ENCODE measurements around the gene APOBEC3C. TPM values are rescaled to one million over a fixed set of nuclear protein-coding genes. Genes with fewer than 3 reads are reported as not detected.

The APOBEC3C gene
- total and polyA plus RNA-seq, 2 of the 4 experiments (the other 2 are of a cell fraction): 6.6 to 32.0 TPM

DNA sequence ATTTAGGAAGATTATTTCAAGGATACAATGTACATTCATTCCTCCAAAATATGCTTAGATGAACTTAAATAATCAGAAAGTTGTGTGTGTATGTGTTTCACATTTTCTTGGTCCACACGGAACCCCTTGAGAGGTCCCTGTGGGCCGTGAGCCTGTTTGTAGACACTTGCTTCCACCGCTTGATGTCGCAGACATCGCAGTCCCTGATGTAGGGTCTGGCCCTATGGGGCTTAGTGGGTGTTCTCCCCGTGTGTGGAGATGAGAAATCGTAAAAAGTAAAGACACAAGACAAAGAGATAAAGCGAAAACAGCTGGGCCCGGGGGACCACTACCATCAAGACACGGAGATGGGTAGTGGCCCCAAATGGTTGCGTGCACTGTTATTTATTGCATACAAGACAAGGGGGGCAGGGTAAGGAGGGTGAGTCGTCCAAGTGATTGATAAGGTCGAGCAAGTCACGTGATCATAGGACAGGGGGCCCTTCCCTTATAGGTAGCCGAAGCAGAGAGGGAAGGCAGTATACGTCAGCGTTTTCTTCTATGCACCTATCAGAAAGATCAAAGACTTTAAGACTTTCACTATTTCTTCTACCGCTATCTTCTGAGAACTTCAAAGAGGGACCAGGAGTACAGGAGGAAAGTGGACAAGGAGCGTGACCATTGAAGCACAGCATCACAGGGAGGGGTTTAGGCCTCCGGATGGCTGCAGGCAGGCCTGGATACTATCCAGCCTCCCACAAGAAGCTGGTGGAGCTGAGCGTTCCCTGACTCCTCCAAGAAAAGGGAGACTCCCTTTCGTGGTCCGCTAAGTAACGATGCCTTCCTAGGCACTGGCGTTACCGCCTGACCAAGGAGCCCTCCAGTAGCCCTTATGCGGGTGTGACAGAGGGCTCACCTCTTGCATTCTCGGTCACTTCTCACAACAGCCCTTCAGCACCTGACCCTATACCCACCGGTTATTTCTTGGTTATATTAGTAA lies 1.2 kb upstream of the APOBEC3C start:
- Histone ChIP-seq H2AK5ac (ENCODE audit: low read depth, low read length) (peak overlapping the region; percentile 39; the same call in 1 of the 2 replicates), H3K18ac (ENCODE audit: low read depth, low read length) (no peak overlapping the region), H3K4ac (ENCODE audit: low read depth, low read length) (no peak overlapping the region), H3K4me3 (ENCODE audit: insufficient read depth, low read depth, low read length) (no peak overlapping the region), H3K4me2 (ENCODE audit: low read depth, low read length) (no peak overlapping the region), H3K9me3 (ENCODE audit: control insufficient read depth, insufficient read depth, low read length) (no peaks in the 10 kb centered on the region), H3K27ac (ENCODE audit: insufficient read depth, low read length) (no peak overlapping the region), H3K9ac (ENCODE audit: low read depth, low read length) (no peak overlapping the region), H2AK9ac (replicated peaks; ENCODE audit: low read depth, low read length, poor library complexity) (no peak overlapping the region), H3K9me1 (ENCODE audit: insufficient read depth, low read length) (peaks cover 7% of the 10 kb centered on the region; the same call in 1 of the 2 replicates), H3K23ac (ENCODE audit: low read depth, low read length) (no peak overlapping the region), H4K8ac (ENCODE audit: low read depth in 2 of 2, low read length in 2 of 2) (no peak overlapping the region; a peak in 1 of 4 replicates), H3K56ac (ENCODE audit: extremely low read depth, insufficient read depth, low read length) (no peak overlapping the region), H3K27me3 (ENCODE audit: control insufficient read depth, insufficient read depth, low read length) (no peaks in the 10 kb centered on the region), H4K5ac (ENCODE audit: low read depth, low read length) (no peak overlapping the region), H2BK20ac (ENCODE audit: low read depth, low read length) (no peak overlapping the region), H4K20me1 (ENCODE audit: insufficient read depth, low read length) (no peaks in the 10 kb centered on the region), H3K14ac (replicated peaks; ENCODE audit: low read depth, low read length) (no peak overlapping the region), H3K4me1 (ENCODE audit: control insufficient read depth, insufficient read depth, low read length) (peaks cover 5% of the 10 kb centered on the region), H2AFZ (replicated peaks; ENCODE audit: low read length, poor library complexity) (no peak overlapping the region), H4K91ac (ENCODE audit: insufficient read depth, low read depth, low read length) (no peak overlapping the region), H2BK120ac (ENCODE audit: low read depth, low read length) (no peak overlapping the region), H2BK5ac (ENCODE audit: low read depth, low read length, poor library complexity, severe bottlenecking) (no peak overlapping the region), H2BK15ac (ENCODE audit: low read depth, low read length) (no peak overlapping the region), H3K79me1 (ENCODE audit: low read depth in 1 of 2, low read length in 2 of 2) (peaks cover 8 to 30% of the 10 kb centered on the region in 2 experiments), H3K36me3 (ENCODE audit: control insufficient read depth, insufficient read depth, low read length) (no peaks in the 10 kb centered on the region)
- BruUV-seq (replicated peaks): no TSS peak
- TF ChIP-seq MAFK (IDR thresholded peaks at IDR 0.05; ENCODE audit: low read depth, low read length) (no peak), NFE2L2 (IDR thresholded peaks at IDR 0.05; ENCODE audit: low read depth, low read length) (no peak), RAD21 (IDR thresholded peaks at IDR 0.05; ENCODE audit: low read length) (no peak), CEBPB (IDR thresholded peaks at IDR 0.05; ENCODE audit: low read depth, low read length) (no peak), POLR2A (IDR thresholded peaks at IDR 0.05; ENCODE audit: low read depth, low read length) (no peak), MAZ (IDR thresholded peaks at IDR 0.05; ENCODE audit: borderline replicate concordance, low read depth, low read length) (no peak), RFX5 (IDR thresholded peaks at IDR 0.05; ENCODE audit: low read depth, low read length) (no peak), CTCF (conservative IDR thresholded peaks at IDR 0.05; ENCODE audit: low read depth, low read length) (no peak), CHD1 (IDR thresholded peaks at IDR 0.05; ENCODE audit: low read depth, low read length) (no peak), FOS (IDR thresholded peaks at IDR 0.05; ENCODE audit: low read depth, low read length) (no peak), SMC3 (IDR thresholded peaks at IDR 0.05; ENCODE audit: low read depth, low read length) (no peak), RCOR1 (IDR thresholded peaks at IDR 0.05; ENCODE audit: insufficient replicate concordance, low read length) (no peak)
- TF ChIP-seq, protein P1, sequence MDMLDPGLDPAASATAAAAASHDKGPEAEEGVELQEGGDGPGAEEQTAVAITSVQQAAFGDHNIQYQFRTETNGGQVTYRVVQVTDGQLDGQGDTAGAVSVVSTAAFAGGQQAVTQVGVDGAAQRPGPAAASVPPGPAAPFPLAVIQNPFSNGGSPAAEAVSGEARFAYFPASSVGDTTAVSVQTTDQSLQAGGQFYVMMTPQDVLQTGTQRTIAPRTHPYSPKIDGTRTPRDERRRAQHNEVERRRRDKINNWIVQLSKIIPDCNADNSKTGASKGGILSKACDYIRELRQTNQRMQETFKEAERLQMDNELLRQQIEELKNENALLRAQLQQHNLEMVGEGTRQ (IDR thresholded peaks at IDR 0.05; ENCODE audit: low read depth, low read length): no peak
- ChIA-PET POLR2A (ENCODE audit: unreplicated experiment) (no interaction called here), CTCF (no interaction called here)
- DNase-seq: no peak
- intact Hi-C loops (cut with micrococcal nuclease): no loop called here
- dilution Hi-C loops (cut with HindIII; ENCODE audit: low sequenced_read_pairs, unreplicated experiment): no loop called here
- in situ Hi-C loops (cut with MboI; ENCODE audit: low sequenced_read_pairs): loop anchor here (5.0 kb wide), 1 partner anchor 109 kb away; no protein-coding TSS in a partner anchor
- ATAC-seq (ENCODE audit: low read depth): no peak
- 83% methylated on average over 10 of the region's 29 CpGs; no CpG with 5 or more reads in 1 of the 2 experiments for WGBS, 2 experiments (ENCODE audit: extremely low coverage in 2 of 2, insufficient read length in 1 of 2)
